Activated CD4-positive, alpha-beta T cell treated with anti-CD3 and anti-CD28 coated beads, Interleukin-2, amount 10 ng/mL, durations not matched to agents 24 days and 14 days (primary cell): ENCODE data around the gene SH2B2. TPM values are rescaled to one million over a fixed set of nuclear protein-coding genes. Genes with fewer than 3 reads are reported as not detected.
A peak's percentile ranks its signal among the peaks of the same experiment; 100 is the strongest.
"Not testable (repeated sequence)": the region's sequence is repeated elsewhere in the genome, so short reads cannot be mapped to it uniquely, and the experiment has no call there.

Experiments used
- DNase-seq: peaks from one replicate; pipeline ENCODE4 v3.0.0; 2022
- H3K27ac Mint-ChIP-seq: one replicate; pipeline ENCODE4 v1.8.0; 2022; ENCODE audit warnings: mild to moderate bottlenecking, mixed read lengths
- H3K27me3 Mint-ChIP-seq: one replicate; pipeline ENCODE4 v1.8.0; 2022; ENCODE audit warnings: mixed read lengths
- H3K36me3 Mint-ChIP-seq: one replicate; pipeline ENCODE4 v1.8.0; 2022; ENCODE audit warnings: low read depth, mild to moderate bottlenecking, mixed read lengths
- H3K4me1 Mint-ChIP-seq: one replicate; pipeline ENCODE4 v1.8.0; 2021; ENCODE audit warnings: mixed read lengths
- H3K4me3 Mint-ChIP-seq: one replicate; pipeline ENCODE4 v1.8.0; 2022; ENCODE audit warnings: mild to moderate bottlenecking, moderate library complexity, mixed read lengths
- H3K9me3 Mint-ChIP-seq: one replicate; pipeline ENCODE4 v1.8.0; 2021; ENCODE audit warnings: mixed read lengths
- intact Hi-C: fragments of 100-400 bp; cut with micrococcal nuclease; formaldehyde crosslinking; loops from one replicate; pipeline ENCODE4 v1.15.1; 2023
- total RNA-seq: library from RNA; stranded (reverse); gene quantifications from 2 replicates; pipeline ENCODE4 v1.2.3, GENCODE V29; 2022

The SH2B2 gene
- total RNA-seq, 1 donor from 2014 or later = 3.1 TPM

GRCh38 chr7:102337002-102337401, 50.3 kb downstream of the SH2B2 start:
- H3K4me3 Mint-ChIP-seq, H3K36me3 Mint-ChIP-seq: not testable (repeated sequence)

GRCh38 chr7:102337420-102337819, 50.8 kb downstream of the SH2B2 start:
- DNase-seq = peak; percentile 25
- intact Hi-C loops, H3K36me3 Mint-ChIP-seq, H3K9me3 Mint-ChIP-seq, H3K27me3 Mint-ChIP-seq, H3K4me3 Mint-ChIP-seq, H3K27ac Mint-ChIP-seq, H3K4me1 Mint-ChIP-seq: not testable (repeated sequence)

More at GRCh38 chr7:102337002-102337401, 50.3 kb downstream of the SH2B2 start:
- H3K27me3 Mint-ChIP-seq, intact Hi-C loops, DNase-seq, H3K4me1 Mint-ChIP-seq, H3K27ac Mint-ChIP-seq, H3K9me3 Mint-ChIP-seq: not testable (repeated sequence)

GRCh38 chr7:102340599-102341368, 54.1 kb downstream of the SH2B2 start:
- H3K9me3 Mint-ChIP-seq, H3K4me3 Mint-ChIP-seq, H3K4me1 Mint-ChIP-seq, H3K27ac Mint-ChIP-seq, H3K27me3 Mint-ChIP-seq, H3K36me3 Mint-ChIP-seq, intact Hi-C loops: not testable (repeated sequence)
- DNase-seq = peak; percentile 25

GRCh38 chr7:102346983-102347382, 60.3 kb downstream of the SH2B2 start:
- H3K36me3 Mint-ChIP-seq, H3K4me3 Mint-ChIP-seq, H3K4me1 Mint-ChIP-seq, H3K9me3 Mint-ChIP-seq, H3K27me3 Mint-ChIP-seq, H3K27ac Mint-ChIP-seq, intact Hi-C loops: not testable (repeated sequence)
- DNase-seq = peak; percentile 58

GRCh38 chr7:102356344-102356743, 69.7 kb downstream of the SH2B2 start, which contains the start of gene SPDYE6:
Gene SPDYE6 (minus strand): TSS chr7:102356444. CDS start chr7:102356023, 421 bp downstream.
- H3K36me3 Mint-ChIP-seq, H3K4me3 Mint-ChIP-seq, H3K27me3 Mint-ChIP-seq, H3K4me1 Mint-ChIP-seq, H3K9me3 Mint-ChIP-seq, DNase-seq, intact Hi-C loops, H3K27ac Mint-ChIP-seq: not testable (repeated sequence)

GRCh38 chr7:102363549-102364393, 77.1 kb downstream of the SH2B2 start:
- Mint-ChIP-seq H3K4me1 (peaks cover 11% of the 10 kb centered on the region), H3K27ac (peak overlapping the region; percentile 85), H3K4me3 (peak overlapping the region; percentile 96), H3K36me3 (peaks cover 15% of the 10 kb centered on the region)
- intact Hi-C loops = loop anchor here (1.0 kb wide), 1 partner anchor 33 kb away; the partner anchor contains the start of gene PRKRIP1
- H3K27me3 Mint-ChIP-seq, H3K9me3 Mint-ChIP-seq: not testable (repeated sequence)
- DNase-seq = peak; percentile 98

GRCh38 chr7:102364394-102364886, 77.8 kb downstream of the SH2B2 start:
- H3K9me3 Mint-ChIP-seq, intact Hi-C loops, H3K27me3 Mint-ChIP-seq: not testable (repeated sequence)
- peak overlapping the region; percentile 96 for H3K4me3 Mint-ChIP-seq
- H3K27ac Mint-ChIP-seq = peak overlapping the region; percentile 85
- peak; percentile 72 for DNase-seq
- peaks cover 15% of the 10 kb centered on the region for H3K36me3 Mint-ChIP-seq
- peaks cover 11% of the 10 kb centered on the region for H3K4me1 Mint-ChIP-seq

- H3K27ac Mint-ChIP-seq, intact Hi-C loops: not testable (repeated sequence)
Measured at GRCh38 chr7:102365390-102365789, 78.7 kb downstream of the SH2B2 start.

GRCh38 chr7:102370038-102370437, 83.4 kb downstream of the SH2B2 start:
- DNase-seq, H3K27me3 Mint-ChIP-seq, H3K4me3 Mint-ChIP-seq, intact Hi-C loops, H3K27ac Mint-ChIP-seq, H3K9me3 Mint-ChIP-seq, H3K4me1 Mint-ChIP-seq: not testable (repeated sequence)
- peaks cover 36% of the 10 kb centered on the region for H3K36me3 Mint-ChIP-seq

More at GRCh38 chr7:102365390-102365789, 78.7 kb downstream of the SH2B2 start:
- not testable (repeated sequence) for DNase-seq, H3K9me3 Mint-ChIP-seq, H3K27me3 Mint-ChIP-seq
- Mint-ChIP-seq H3K36me3 (peaks cover 20% of the 10 kb centered on the region), H3K4me1 (peaks cover 13% of the 10 kb centered on the region), H3K4me3 (peak overlapping the region; percentile 57)

Other genes starting within 250 kb of the SH2B2 start
- gene SPDYE6, start 69.6 kb downstream of the SH2B2 start, total RNA-seq = not detected in 2 replicates
- 26.4 and 31.7 TPM in 2 replicates for gene PRKRIP1, start 109.5 kb downstream of the SH2B2 start, total RNA-seq
- gene ORAI2, start 146.7 kb downstream of the SH2B2 start, total RNA-seq = 45.8 and 49.8 TPM in 2 replicates
- gene ALKBH4, start 178.0 kb downstream of the SH2B2 start, total RNA-seq = 9.9 and 10.9 TPM in 2 replicates
- gene LRWD1, start 178.1 kb downstream of the SH2B2 start, total RNA-seq = 30.5 and 32.4 TPM in 2 replicates
- gene POLR2J, start 192.1 kb downstream of the SH2B2 start, total RNA-seq = 46.8 and 50.8 TPM in 2 replicates
- 27.1 and 28.6 TPM in 2 replicates for gene RASA4B, start 230.9 kb downstream of the SH2B2 start, total RNA-seq